ENCODE measurements around the gene PALM2AKAP2. TPM values are rescaled to one million over a fixed set of nuclear protein-coding genes. Genes with fewer than 3 reads are reported as not detected.

Gene PALM2AKAP2
- total RNA-seq, 2 experiments from 2014 or later, result not detected

DNA sequence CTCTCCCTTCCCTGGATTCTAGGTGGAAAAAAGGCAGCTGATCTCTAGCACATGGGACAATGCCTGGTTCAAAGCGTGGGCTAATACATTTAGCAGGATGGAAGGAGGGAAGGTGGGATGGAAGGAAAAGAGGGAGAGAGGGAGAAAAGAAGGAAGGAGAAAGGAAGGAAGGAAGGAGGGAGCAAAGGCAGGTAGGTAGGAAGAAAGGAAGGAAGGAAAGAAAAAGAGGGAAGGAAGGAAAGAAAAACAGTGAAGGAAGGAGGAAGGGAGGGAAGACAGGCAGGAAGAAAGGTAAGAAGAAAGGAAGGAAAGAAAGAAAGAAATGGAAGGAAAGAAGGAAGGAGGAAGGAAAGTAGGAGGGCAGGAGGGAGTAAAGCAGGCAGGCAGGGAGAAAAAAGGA lies 12.2 kb upstream of the PALM2AKAP2 start:
- ChIA-PET POLR2A (no interaction called here), CTCF (no interaction called here)

GRCh38 chr9:109769250-109769649 lies 10.7 kb upstream of the PALM2AKAP2 start:
- no peak overlapping the region for H3K4me3 ChIP-seq (ENCODE audit: low read length)
- no peak overlapping the region for H3K27ac ChIP-seq (ENCODE audit: low read depth in 1 of 2, low read length in 2 of 2)
- no peak for ATAC-seq (ENCODE audit: poor library complexity)
- CTCF ChIA-PET, result no interaction called here
- TF ChIP-seq CTCF (IDR thresholded peaks at IDR 0.05), result no peak
- POLR2A ChIA-PET, result no interaction called here
- Mint-ChIP-seq H3K4me1 (ENCODE audit: low read depth) (no peaks in the 10 kb centered on the region), H3K4me3 (no peak overlapping the region), H3K9me3 (no peaks in the 10 kb centered on the region), H3K36me3 (ENCODE audit: low read depth) (no peaks in the 10 kb centered on the region), H3K27ac (no peak overlapping the region), H3K27me3 (peaks cover 62% of the 10 kb centered on the region)
- no peaks in the 10 kb centered on the region for H3K4me1 ChIP-seq (ENCODE audit: insufficient read depth, low read length)
- intact Hi-C loops (cut with DNase I, micrococcal nuclease), result no loop called here
- peaks cover 4 to 15% of the 10 kb centered on the region in 2 experiments for H3K27me3 ChIP-seq (ENCODE audit: control insufficient read depth in 1 of 2, insufficient read depth in 2 of 2, low read length in 2 of 2)
- peaks cover 0 to 6% of the 10 kb centered on the region in 2 experiments for H3K9me3 ChIP-seq (ENCODE audit: control insufficient read depth in 1 of 2, insufficient read depth in 1 of 2, low read length in 2 of 2)
- no peaks in the 10 kb centered on the region for H3K36me3 ChIP-seq (ENCODE audit: insufficient read depth, low read length)
- no peak for DNase-seq

More for the DNA sequence above, 12.2 kb upstream of the PALM2AKAP2 start:
- no peaks in the 10 kb centered on the region for H3K4me1 Mint-ChIP-seq (ENCODE audit: low read depth)
- Histone ChIP-seq H3K4me1 (ENCODE audit: insufficient read depth, low read length) (no peaks in the 10 kb centered on the region), H3K27me3 (ENCODE audit: control insufficient read depth in 1 of 2, insufficient read depth in 2 of 2, low read length in 2 of 2) (peaks cover 4 to 15% of the 10 kb centered on the region in 2 experiments), H3K4me3 (ENCODE audit: low read length) (no peak overlapping the region), H3K9me3 (ENCODE audit: control insufficient read depth in 1 of 2, insufficient read depth in 1 of 2, low read length in 2 of 2) (peaks cover 0 to 6% of the 10 kb centered on the region in 2 experiments), H3K36me3 (ENCODE audit: insufficient read depth, low read length) (no peaks in the 10 kb centered on the region), H3K27ac (ENCODE audit: low read depth in 1 of 2, low read length in 2 of 2) (no peak overlapping the region)
- no peak for DNase-seq
- H3K27ac Mint-ChIP-seq, result no peak overlapping the region
- H3K4me3 Mint-ChIP-seq, result no peak overlapping the region
- intact Hi-C loops (cut with DNase I, micrococcal nuclease), result no loop called here
- TF ChIP-seq CTCF (IDR thresholded peaks at IDR 0.05), result no peak
- ATAC-seq (ENCODE audit: poor library complexity), result no peak
- H3K27me3 Mint-ChIP-seq, result peaks cover 62% of the 10 kb centered on the region
- H3K36me3 Mint-ChIP-seq (ENCODE audit: low read depth), result no peaks in the 10 kb centered on the region
- no peaks in the 10 kb centered on the region for H3K9me3 Mint-ChIP-seq

DNA sequence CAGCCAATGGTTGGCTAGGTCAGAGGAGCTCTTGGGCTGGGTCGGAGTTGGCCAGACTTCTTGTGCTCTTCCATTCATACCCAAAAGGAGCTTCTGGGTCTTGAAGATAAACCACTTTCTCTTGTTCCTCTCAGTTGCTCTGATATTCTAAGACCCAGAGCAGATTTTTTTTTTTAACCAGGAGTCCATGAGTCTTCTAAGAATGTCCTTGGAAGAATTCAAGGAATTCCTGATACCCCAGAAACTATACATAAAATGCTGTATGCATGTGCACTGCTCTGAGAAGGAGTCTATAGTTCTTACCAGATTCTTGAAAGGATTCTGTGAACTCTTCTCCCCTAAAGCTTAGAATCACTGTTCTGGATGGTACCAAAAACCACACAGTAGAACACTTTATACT lies 9.9 kb upstream of the PALM2AKAP2 start:
- no peak for DNase-seq
- peaks cover 2% of the 10 kb centered on the region for H3K9me3 Mint-ChIP-seq
- no peaks in the 10 kb centered on the region for H3K36me3 Mint-ChIP-seq (ENCODE audit: low read depth)
- H3K4me3 Mint-ChIP-seq, result no peak overlapping the region
- ATAC-seq (ENCODE audit: poor library complexity), result no peak
- Histone ChIP-seq H3K4me1 (ENCODE audit: insufficient read depth, low read length) (no peaks in the 10 kb centered on the region), H3K27me3 (ENCODE audit: control insufficient read depth in 1 of 2, insufficient read depth in 2 of 2, low read length in 2 of 2) (peaks cover 4 to 16% of the 10 kb centered on the region in 2 experiments), H3K27ac (ENCODE audit: low read depth in 1 of 2, low read length in 2 of 2) (no peak overlapping the region), H3K9me3 (ENCODE audit: control insufficient read depth in 1 of 2, insufficient read depth in 1 of 2, low read length in 2 of 2) (peaks cover 0 to 6% of the 10 kb centered on the region in 2 experiments), H3K36me3 (ENCODE audit: insufficient read depth, low read length) (no peaks in the 10 kb centered on the region), H3K4me3 (ENCODE audit: low read length) (no peak overlapping the region)
- intact Hi-C loops (cut with DNase I, micrococcal nuclease), result no loop called here
- TF ChIP-seq CTCF (IDR thresholded peaks at IDR 0.05), result no peak
- H3K27me3 Mint-ChIP-seq, result peaks cover 66% of the 10 kb centered on the region
- POLR2A ChIA-PET, result no interaction called here
- CTCF ChIA-PET, result no interaction called here
- H3K27ac Mint-ChIP-seq, result no peak overlapping the region
- H3K4me1 Mint-ChIP-seq (ENCODE audit: low read depth), result no peaks in the 10 kb centered on the region

Data from CD4-positive, alpha-beta T cell (primary cell).